ENCODE results near the gene GPC1.
"Not testable (repeated sequence)": the region's sequence is repeated elsewhere in the genome, so short reads cannot be mapped to it uniquely, and the experiment has no call there.

GPC1 gene

DNA sequence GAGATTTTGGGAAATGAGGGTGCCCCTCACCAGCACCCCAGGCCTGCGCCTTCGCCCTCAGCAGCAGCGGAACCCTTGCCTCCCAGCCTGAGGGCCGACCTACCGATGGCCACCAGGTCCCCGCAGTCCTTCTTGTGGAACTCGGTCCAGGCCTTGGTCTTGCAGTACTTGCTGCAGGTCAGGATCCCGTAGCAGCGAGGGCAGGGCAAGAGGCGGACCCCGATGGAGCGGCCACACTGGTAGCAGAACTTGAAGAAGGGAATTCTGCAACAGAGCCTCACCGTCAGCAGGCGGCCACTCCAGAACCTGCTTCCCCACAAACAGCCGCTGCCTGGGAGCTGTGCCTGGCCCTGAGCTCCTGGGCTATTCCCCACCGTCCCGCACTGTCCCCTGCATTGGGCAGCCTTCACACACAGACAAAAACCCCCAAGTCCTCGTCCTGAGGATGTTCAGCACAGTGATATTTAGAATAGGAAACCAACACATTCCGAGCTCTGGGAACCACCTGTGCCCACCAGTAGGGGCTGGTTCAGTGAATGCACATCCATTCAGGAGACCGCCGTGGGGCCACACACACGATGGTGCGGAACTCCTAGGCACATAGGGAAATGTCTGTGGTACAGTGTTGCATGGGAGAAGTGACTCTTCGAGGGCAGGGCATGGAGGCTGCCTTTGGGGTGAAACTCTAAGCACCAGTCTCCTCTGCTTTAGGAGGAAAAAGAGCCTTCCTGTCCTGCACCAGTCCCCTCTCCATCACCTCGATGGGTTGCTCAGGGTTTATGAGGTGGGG, 45.6 kb downstream of the GPC1 start:
- peaks cover 4% of the 10 kb centered on the region for H3K9me3 Mint-ChIP-seq
- DNase-seq, result no peak
- H3K27ac Mint-ChIP-seq, result no peak overlapping the region
- ATAC-seq, result no peak
- H3K36me3 Mint-ChIP-seq (ENCODE audit: low read depth), result peaks cover 9% of the 10 kb centered on the region
- H3K27me3 Mint-ChIP-seq, result no peaks in the 10 kb centered on the region
- no peak overlapping the region for H3K4me3 Mint-ChIP-seq
- H3K4me1 Mint-ChIP-seq, result no peaks in the 10 kb centered on the region

DNA sequence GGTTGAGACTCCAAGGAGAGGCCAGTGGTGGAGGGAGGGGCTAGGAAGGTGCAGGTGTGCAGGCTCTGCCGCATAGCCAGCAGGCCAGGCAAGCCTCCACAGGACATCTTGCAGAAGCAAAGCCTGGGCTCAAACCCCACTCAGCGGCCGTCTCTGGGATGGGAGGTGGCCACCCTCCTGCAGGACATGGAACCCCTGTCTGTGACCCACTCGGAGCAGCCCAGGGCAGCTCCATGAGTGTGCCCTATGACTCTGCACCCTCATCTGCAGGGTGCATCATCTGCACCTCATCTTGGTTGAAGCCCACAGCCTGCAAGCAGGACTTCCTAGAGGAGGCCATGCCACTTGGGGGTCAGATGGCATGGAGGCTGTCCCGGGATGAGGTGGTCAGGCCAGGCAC, 46.3 kb downstream of the GPC1 start:
- DNase-seq (no peak), ATAC-seq (peak; percentile 20)
- H3K4me1 Mint-ChIP-seq, result no peaks in the 10 kb centered on the region

DNA sequence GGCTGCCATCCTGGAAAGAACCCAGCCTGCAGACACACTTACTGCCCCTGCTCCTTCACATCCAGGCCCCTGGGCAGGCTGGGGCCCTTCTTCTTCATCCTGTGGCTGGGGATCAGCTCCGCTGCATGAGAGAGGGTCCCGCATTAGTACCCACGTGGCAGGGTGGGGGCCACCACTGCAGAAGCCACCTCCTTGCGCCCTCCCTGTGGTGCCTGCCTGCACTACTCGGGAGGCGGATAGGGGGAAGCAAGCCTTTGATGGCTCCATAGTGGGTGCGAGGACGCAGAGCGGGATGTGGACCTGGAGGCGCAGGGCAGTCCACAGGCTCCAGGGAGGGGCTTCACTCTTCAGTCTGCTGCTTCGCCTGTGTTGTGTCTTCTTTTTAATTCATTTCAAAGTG, 46.7 kb downstream of the GPC1 start:
- Mint-ChIP-seq H3K27me3 (no peaks in the 10 kb centered on the region), H3K9me3 (peaks cover 4% of the 10 kb centered on the region), H3K36me3 (ENCODE audit: low read depth) (peaks cover 8% of the 10 kb centered on the region), H3K4me1 (no peaks in the 10 kb centered on the region), H3K4me3 (no peak overlapping the region), H3K27ac (no peak overlapping the region)
- no peak for DNase-seq
- ATAC-seq, result no peak

More for the DNA sequence above, 46.3 kb downstream of the GPC1 start:
- no peak overlapping the region for H3K4me3 Mint-ChIP-seq
- H3K36me3 Mint-ChIP-seq (ENCODE audit: low read depth), result peaks cover 5% of the 10 kb centered on the region
- H3K27ac Mint-ChIP-seq, result no peak overlapping the region
- no peaks in the 10 kb centered on the region for H3K27me3 Mint-ChIP-seq
- no peaks in the 10 kb centered on the region for H3K9me3 Mint-ChIP-seq

DNA sequence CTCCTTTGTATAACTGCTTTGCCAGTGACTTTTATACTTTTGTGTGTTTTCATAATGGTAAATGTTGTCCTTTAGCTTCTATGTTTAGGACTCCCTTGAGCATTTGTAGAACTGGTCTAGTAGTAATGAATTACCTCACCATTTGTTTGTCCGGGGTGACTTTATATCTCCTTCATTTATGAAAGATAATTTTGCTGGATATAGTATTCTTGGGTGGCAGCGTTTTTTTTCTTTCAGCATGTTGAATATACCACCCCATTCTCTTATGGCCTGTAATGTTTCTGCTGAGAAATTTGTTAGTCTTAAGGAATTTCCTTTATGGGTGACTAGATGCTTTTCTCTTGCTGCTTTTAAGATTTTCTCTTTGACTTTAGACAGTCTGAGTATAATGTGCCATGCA, 56.0 kb downstream of the GPC1 start:
- no peak overlapping the region for H3K27ac Mint-ChIP-seq
- peaks cover 42% of the 10 kb centered on the region for H3K36me3 Mint-ChIP-seq (ENCODE audit: low read depth)
- H3K4me3 Mint-ChIP-seq, result no peak overlapping the region
- ATAC-seq (no peak), DNase-seq (no peak)
- no peaks in the 10 kb centered on the region for H3K4me1 Mint-ChIP-seq
- peaks cover 57% of the 10 kb centered on the region for H3K9me3 Mint-ChIP-seq
- no peaks in the 10 kb centered on the region for H3K27me3 Mint-ChIP-seq

DNA sequence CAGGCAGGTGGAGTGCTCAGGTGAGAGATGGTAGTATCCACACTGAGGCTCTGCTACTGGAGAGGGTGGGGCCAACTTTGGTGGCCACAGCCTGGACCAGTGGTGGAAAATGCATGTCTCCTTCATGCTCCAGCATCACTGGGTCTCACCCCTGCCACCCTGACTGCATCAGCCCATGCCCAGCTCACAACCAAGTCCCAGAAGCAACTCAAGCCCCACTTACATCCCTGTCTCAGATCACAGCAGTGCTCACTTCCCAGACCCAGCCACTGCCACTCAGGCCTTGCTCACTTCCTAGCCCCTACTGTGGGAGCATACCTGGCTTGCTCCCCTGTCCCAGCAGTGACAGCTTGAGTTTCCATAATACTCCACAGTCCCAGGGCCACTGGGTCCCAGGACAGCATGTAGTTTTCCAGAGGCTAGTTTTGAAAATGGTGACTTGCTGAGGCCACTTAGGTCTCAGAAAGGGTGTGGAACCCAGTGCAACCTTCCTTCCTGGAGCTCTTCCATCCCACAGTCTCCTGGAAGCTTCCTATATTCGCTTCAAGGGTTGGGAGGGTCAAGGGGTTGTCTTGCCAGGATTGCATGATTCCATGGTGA, 58.8 kb downstream of the GPC1 start:
- peaks cover 38% of the 10 kb centered on the region for H3K9me3 Mint-ChIP-seq
- H3K4me3 Mint-ChIP-seq, result no peak overlapping the region
- peaks cover 52% of the 10 kb centered on the region for H3K36me3 Mint-ChIP-seq (ENCODE audit: low read depth)
- no peaks in the 10 kb centered on the region for H3K4me1 Mint-ChIP-seq
- no peak for DNase-seq
- H3K27ac Mint-ChIP-seq, result no peak overlapping the region
- ATAC-seq, result no peak
- H3K27me3 Mint-ChIP-seq, result no peaks in the 10 kb centered on the region

DNA sequence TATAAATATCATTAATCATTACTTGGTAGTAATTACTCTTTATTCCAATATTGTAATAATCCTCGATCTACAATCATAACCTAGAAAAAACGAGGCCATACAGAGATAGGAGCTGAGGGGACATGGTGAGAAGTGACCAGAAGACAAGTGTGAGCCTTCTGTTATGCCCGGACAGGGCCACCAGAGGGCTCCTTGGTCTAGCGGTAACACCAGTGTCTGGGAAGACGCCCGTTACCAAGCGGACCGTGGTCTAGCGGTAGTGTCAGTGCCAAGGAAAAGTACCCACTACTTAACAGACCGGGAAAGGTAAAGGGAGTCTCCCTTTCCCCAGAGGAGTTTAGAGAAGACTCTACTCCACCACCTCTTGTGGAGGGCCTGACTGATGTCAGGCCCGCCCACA, 59.5 kb downstream of the GPC1 start:
- not testable (repeated sequence) for H3K4me3 Mint-ChIP-seq, H3K4me1 Mint-ChIP-seq, ATAC-seq, DNase-seq, H3K27me3 Mint-ChIP-seq, H3K27ac Mint-ChIP-seq
- Mint-ChIP-seq H3K9me3 (peaks cover 34% of the 10 kb centered on the region), H3K36me3 (ENCODE audit: low read depth) (peaks cover 51% of the 10 kb centered on the region)

DNA sequence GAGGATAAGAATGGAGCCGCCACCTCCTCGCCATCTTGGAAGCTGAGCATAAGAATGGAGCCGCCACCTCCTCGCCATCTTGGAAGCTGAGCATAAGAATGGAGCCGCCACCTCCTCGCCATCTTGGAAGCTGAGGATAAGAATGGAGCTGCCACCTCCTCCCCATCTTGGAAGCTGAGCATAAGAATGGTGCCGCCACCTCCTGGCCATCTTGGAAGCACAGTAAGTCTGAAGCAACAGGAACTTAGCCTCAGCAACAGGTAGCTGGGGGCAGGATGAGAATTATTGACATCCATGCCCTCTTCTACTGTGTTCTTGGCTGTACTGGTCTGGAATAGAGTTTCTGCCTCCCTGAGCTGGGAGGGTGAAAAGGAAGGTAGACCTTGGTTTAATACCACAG, 61.6 kb downstream of the GPC1 start:
- H3K4me3 Mint-ChIP-seq, H3K4me1 Mint-ChIP-seq, ATAC-seq, DNase-seq, H3K27me3 Mint-ChIP-seq, H3K27ac Mint-ChIP-seq: not testable (repeated sequence)
- H3K9me3 Mint-ChIP-seq, result peaks cover 16% of the 10 kb centered on the region
- peaks cover 44% of the 10 kb centered on the region for H3K36me3 Mint-ChIP-seq (ENCODE audit: low read depth)

DNA sequence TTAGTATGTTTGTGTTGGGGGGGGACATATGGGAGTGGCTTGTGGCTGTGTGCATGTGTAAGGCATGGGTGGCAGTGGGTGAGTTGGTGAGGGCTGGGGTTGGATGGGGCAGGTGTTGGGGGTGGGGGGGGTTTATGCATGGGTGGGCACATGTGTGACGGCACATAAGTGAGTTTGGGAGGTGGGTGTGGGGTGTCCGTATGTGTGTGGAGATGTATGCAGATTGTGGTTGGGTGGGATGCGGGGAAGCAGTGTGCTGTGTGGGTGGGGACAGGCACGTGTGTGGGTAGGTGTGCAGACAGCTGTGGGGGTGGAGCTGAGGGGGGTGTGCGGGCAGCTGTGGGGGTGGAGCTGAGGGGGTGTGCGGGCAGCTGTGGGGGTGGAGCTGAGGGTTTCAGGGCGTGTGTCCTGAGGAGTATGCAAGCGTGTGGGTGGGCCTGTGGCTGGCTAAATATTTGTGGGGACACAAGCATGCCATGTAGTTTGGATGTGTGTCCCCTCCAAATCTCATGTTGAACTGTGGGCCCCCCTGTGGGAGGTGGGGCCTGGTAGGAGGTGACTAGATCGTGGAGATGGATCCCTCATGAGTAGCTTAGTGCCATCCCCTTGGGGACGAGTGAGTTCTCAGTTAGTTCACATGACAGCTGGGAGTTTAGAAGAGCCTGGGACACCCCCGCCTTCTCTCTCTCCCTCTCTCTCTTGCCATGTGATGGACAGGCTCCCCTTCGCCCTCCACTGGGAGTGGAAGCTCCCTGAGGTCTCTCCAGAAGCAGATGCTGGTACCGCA, 62.9 kb downstream of the GPC1 start:
- H3K27ac Mint-ChIP-seq, result no peak overlapping the region
- no peak for DNase-seq
- peaks cover 9% of the 10 kb centered on the region for H3K9me3 Mint-ChIP-seq
- peaks cover 39% of the 10 kb centered on the region for H3K36me3 Mint-ChIP-seq (ENCODE audit: low read depth)
- no peaks in the 10 kb centered on the region for H3K27me3 Mint-ChIP-seq
- no peak overlapping the region for H3K4me3 Mint-ChIP-seq
- no peak for ATAC-seq
- H3K4me1 Mint-ChIP-seq, result no peaks in the 10 kb centered on the region

DNA sequence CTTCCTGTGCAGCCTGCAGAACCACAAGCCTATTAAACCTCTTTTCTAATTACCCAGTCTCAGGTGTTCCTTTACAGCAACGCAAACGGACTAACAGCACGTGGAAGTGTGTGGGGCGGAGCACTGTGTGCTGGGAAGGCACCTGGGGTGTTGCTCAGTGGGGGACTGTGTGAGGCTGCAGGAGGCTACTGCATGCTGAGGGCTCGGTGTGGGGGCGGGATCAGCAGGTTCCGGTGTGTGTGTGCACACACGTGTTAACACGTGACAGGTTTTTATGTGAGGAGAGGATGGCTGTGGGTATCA, 63.4 kb downstream of the GPC1 start:
- peaks cover 34% of the 10 kb centered on the region for H3K36me3 Mint-ChIP-seq (ENCODE audit: low read depth)
- H3K4me3 Mint-ChIP-seq, result no peak overlapping the region
- ATAC-seq (no peak), DNase-seq (no peak)
- no peaks in the 10 kb centered on the region for H3K4me1 Mint-ChIP-seq
- H3K27ac Mint-ChIP-seq, result no peak overlapping the region
- no peaks in the 10 kb centered on the region for H3K27me3 Mint-ChIP-seq
- H3K9me3 Mint-ChIP-seq, result peaks cover 6% of the 10 kb centered on the region

DNA sequence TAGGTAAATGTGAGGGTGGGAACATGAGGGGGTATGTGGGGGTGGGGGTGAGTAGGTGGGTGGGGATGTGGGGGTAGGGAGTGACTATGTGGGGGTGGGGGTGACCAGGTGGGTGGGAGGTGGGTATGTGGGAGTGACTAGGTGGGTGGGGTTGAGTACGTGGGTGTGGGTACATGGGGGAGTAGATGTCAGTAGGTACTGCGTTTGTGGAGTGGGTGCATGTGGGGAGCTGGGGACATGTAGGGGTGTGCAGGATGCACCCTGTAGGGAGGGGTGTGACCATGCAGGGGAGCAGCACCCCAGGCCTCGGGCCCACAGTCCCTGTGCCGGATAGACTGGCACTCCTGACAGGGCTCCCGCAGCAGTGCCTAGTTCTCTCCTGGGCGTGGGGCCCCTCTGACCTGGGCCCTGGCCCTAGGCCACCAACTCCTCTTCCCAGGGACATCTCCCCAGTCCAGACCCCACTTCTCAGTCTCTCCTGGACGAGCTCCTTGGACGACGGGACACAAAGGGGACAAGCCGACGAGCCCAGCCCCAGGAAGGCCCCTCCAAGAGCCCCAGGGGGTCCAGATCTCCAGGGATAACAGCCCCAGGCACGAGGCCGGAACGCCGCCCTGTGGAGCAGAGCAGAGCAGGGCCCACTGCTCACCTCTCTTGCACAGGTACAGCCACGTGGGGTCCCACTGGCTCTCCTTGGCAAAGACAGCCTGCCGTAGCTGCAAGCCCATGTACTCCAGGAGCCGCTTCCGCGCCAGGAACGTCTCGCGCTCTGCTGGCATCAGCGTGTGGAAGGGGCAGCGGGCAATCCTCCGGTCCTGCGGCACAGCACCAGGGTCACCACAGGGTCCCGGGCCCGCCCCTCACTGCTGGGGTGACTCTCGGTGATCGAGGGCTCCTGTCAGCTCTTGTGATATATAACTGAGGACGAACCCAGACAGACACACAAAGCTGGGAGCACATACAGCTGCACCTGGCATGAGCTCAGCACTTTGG, 64.1 kb downstream of the GPC1 start:
- Mint-ChIP-seq H3K27me3 (no peaks in the 10 kb centered on the region), H3K4me3 (no peak overlapping the region), H3K27ac (no peak overlapping the region), H3K4me1 (no peaks in the 10 kb centered on the region), H3K9me3 (peaks cover 6% of the 10 kb centered on the region), H3K36me3 (ENCODE audit: low read depth) (peaks cover 29% of the 10 kb centered on the region)
- ATAC-seq (no peak), DNase-seq (no peak)

DNA sequence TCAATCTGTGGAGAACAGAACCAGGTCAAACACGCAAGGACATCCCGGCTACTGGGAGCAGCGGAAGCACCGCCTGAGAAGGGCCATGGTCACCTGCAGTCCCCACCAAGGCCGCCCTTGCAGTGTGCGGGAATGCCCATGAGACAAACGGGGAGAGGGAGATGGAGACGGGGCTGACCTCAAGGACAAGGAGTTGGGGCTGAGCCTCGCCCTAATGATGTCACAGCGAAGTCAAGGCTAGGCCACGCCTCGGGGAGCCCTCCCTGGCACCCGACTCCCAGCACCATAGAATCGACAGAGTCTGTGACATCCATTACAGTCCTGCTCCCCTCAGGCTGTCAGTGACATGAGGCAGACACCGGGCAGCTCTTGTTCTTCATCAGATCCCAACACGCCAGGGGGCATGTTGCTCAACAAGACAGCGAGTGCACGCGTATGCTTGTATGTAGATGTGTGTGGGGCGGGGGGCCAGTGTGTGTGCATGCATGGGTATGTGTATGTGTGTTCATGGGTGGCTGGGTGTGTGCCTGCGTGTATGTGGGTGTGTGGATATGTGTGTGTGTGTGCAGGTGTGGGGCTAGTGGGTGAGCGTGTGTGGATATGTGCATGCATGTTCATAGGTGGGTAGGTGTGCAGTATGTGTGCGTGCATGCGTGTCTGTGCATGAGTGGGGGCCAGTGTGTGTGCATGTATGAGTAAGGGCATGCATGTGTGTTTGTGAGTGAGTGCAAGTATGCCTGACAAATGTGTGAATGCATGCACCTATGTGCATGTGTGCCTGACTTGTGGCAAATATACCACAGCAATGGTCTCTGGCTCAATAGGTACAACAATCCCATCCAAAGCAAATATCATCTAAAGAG, 65.3 kb downstream of the GPC1 start:
- DNase-seq, result no peak

DNA sequence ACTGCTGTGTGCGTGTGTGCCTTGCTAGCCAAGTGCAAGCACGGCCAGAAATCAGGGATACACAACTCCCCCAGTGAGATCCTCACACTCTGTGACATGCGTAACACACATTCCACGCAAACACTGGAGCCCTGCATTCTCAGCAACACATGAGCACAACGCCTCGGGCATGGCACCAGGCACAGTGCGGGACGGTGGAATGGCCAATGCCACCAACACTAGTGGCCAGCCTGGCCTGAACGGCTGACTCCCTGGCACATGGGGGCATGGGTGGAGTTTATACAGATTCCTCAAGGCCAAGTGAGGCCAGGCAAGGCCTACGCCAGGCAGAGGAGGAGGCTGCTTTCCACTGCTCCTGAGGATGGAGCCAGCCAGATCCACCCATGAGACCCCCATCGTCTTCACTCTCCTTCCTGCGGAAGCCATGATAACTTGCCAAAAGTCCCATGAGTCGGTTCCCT, 66.1 kb downstream of the GPC1 start:
- no peak for ATAC-seq
- no peak for DNase-seq
- Mint-ChIP-seq H3K27me3 (no peaks in the 10 kb centered on the region), H3K9me3 (no peaks in the 10 kb centered on the region), H3K4me3 (no peak overlapping the region), H3K4me1 (no peaks in the 10 kb centered on the region), H3K27ac (no peak overlapping the region), H3K36me3 (ENCODE audit: low read depth) (peaks cover 20% of the 10 kb centered on the region)

More for the DNA sequence above, 65.3 kb downstream of the GPC1 start:
- H3K4me1 Mint-ChIP-seq, result no peaks in the 10 kb centered on the region
- H3K27me3 Mint-ChIP-seq, result no peaks in the 10 kb centered on the region
- peaks cover 1% of the 10 kb centered on the region for H3K9me3 Mint-ChIP-seq
- no peak overlapping the region for H3K27ac Mint-ChIP-seq
- no peak for ATAC-seq
- peaks cover 25% of the 10 kb centered on the region for H3K36me3 Mint-ChIP-seq (ENCODE audit: low read depth)
- H3K4me3 Mint-ChIP-seq, result no peak overlapping the region

DNA sequence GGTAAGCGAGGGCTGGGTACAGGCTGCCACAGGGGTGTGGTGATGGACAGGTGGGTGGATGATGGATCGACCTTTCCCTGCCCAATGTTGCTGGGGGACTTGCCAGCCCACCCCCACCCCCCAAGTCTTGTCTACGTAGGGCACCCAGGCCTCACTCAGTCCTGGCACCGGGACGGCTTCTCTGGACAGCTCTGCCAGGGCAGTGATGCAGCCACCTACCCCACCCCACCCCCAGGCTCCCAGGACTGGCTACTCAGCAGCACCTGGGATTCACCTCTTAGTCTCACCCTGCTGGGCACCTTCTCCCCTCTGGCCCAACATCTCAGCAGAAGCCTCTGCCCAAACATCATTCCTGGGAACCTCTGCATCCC, 66.6 kb downstream of the GPC1 start:
- DNase-seq (no peak), ATAC-seq (no peak)
- no peaks in the 10 kb centered on the region for H3K27me3 Mint-ChIP-seq
- no peaks in the 10 kb centered on the region for H3K9me3 Mint-ChIP-seq
- H3K27ac Mint-ChIP-seq, result no peak overlapping the region
- no peak overlapping the region for H3K4me3 Mint-ChIP-seq
- peaks cover 15% of the 10 kb centered on the region for H3K36me3 Mint-ChIP-seq (ENCODE audit: low read depth)
- H3K4me1 Mint-ChIP-seq, result no peaks in the 10 kb centered on the region

Data from activated naive CD8-positive, alpha-beta T cell treated with anti-CD3 and anti-CD28 coated beads, Interleukin-2, amount 50 U/mL, for 24 hours (primary cell).